ES-I3 (cell line): ENCODE data around the gene CAMKK2.
"Not testable (repeated sequence)": the region's sequence is repeated elsewhere in the genome, so short reads cannot be mapped to it uniquely, and the experiment has no call there.

Experiments used
- H3K36me3 ChIP-seq: 2 replicates; pipeline ENCODE4 v1.6.1; 2013; ENCODE audit warnings: mild to moderate bottlenecking, low read length, control low read depth, moderate library complexity; ENCODE audit not compliant: insufficient read depth
- H3K4me1 ChIP-seq: 2 replicates; pipeline ENCODE4 v1.6.1; 2013; ENCODE audit warnings: mild to moderate bottlenecking, control low read depth, low read length; ENCODE audit not compliant: insufficient read depth
- H3K9ac ChIP-seq: 2 replicates; pipeline ENCODE4 v1.6.1; 2013; ENCODE audit warnings: low read depth, mild to moderate bottlenecking, low read length, moderate library complexity
- H3K9me3 ChIP-seq: 2 replicates; pipeline ENCODE4 v1.6.1; 2013; ENCODE audit warnings: mild to moderate bottlenecking, low read length, moderate library complexity; ENCODE audit not compliant: control insufficient read depth, insufficient read depth

The CAMKK2 gene

DNA sequence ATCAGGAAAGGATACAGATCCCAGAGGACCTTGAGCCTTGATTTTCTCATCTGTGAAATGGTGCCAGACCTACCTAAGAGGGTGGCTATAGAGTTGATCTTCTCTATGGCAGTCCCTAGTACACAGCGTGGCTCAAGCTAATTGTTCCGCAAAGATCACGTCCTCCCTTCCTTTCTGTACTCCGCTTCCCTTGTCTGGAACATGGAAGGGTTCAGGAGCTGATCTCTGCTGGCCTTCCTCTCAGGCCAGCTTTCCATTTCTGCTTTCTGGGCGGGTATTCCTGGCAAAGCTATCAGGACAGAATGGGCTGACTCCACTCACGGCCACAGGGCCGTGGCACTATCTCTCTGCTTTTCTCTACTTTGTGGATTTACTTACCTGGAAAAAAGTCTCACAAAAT is 6.5 kb downstream of the CAMKK2 start:
- Histone ChIP-seq H3K4me1 (peaks cover 7% of the 10 kb centered on the region), H3K9ac (no peak overlapping the region), H3K9me3 (no peaks in the 10 kb centered on the region), H3K36me3 (no peaks in the 10 kb centered on the region)

DNA sequence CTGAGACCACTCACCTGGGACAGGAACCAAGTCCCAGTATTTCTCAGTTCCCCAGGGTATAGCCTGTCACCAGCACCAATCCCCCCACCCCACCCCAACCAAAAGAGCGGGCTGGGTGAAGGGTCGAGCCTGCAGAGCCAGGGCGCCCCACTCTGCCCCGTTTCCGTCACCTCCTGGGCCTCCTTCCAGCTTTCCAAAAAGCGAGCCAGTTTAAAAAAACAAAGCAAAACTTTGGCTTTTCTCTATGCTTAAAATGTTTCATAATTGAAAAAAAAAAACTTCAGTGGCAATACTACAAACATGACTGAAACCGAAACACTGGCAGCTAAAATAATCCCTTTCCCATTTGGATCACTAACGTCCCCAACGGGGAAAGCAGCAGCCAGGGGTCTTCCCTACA is 7.5 kb downstream of the CAMKK2 start:
- H3K36me3 ChIP-seq, result no peaks in the 10 kb centered on the region
- no peaks in the 10 kb centered on the region for H3K9me3 ChIP-seq
- H3K9ac ChIP-seq, result no peak overlapping the region
- H3K4me1 ChIP-seq, result peaks cover 7% of the 10 kb centered on the region

DNA sequence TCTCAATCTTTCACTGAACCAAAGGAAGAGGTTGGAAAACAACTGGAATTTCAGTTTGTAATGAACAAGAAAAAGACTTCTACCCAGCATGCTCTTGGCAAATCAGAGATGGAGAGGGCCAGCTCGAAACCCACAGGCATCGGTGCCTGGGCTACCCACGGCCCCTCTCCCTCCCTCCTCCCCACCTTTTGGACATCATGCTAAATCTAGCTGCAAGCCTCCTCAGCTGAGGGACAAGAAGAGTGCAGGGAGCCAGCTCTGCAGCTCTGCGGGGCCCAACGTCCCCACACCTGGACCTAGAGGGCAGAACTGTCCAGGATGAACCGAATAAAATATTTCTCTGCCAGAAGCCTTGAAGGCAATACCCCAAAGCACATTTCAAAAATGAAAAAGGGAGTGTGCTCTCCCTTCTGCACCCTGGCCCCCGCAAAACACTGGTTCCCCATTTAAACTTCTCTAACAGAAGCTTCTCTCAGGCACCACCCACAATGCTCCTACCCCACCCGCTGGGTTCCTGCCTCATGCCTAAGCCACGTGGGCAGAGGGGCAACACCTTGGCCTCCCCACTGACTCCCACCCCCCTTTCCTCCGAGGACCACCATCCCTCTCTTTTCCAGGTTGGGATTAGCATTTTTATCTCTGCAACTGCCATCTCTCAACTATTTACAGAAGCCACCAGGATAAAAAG is 8.2 kb downstream of the CAMKK2 start:
- no peaks in the 10 kb centered on the region for H3K9me3 ChIP-seq
- no peaks in the 10 kb centered on the region for H3K36me3 ChIP-seq
- peaks cover 7% of the 10 kb centered on the region for H3K4me1 ChIP-seq
- no peak overlapping the region for H3K9ac ChIP-seq

DNA sequence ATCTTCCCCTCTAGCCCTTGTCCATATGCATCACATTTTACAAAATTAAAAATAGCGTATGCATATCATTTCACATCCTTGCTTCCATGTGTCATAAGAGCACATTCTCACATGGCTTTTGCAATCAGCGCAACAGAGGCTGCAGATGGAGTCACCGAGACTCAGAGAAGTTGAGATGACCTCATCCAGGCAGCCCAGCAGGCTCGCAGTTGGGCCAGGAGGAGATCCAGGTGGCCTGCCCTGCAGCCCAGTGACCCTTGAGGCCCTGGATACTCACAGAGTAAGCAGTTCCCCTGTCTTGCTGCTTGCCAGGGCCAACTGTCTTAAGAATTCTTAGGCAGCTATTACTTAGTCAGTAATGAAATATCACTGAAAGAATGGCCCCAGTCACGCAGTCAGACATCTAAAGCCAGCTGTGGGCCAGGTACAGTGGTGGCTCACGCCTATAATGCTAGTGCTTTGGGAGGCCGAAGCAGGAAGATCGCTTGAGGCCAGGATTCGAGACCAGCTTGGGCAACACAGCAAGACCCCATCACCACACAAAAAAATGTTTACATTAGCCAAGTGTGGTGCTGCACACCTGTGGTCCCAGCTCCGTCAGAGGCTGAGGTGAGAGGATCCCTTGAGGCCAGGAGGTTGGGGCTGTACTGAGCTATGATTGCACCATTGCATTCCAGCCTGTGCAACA is 9.1 kb downstream of the CAMKK2 start:
- Histone ChIP-seq H3K36me3 (no peaks in the 10 kb centered on the region), H3K9me3 (no peaks in the 10 kb centered on the region), H3K9ac (no peak overlapping the region), H3K4me1 (peaks cover 7% of the 10 kb centered on the region)

DNA sequence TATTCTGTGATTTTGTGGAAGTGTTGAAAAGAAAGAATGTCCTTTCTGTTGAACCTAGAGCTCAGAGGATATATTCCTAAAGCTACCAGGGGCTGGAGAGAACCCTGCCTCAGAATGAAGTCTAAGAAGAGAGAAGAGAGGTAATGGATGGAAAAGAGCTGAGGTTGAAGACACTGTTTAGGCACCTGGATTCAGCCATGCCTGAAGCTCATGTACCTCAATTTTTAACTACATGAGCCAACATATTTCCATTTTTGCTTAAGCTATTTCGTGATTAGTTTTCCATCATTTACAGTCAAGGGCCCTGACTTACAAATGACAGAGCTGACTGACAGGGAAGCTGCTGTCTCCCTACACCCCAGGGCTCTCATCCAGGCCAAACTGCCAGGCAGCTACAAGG is 10.7 kb downstream of the CAMKK2 start:
- H3K36me3 ChIP-seq, result no peaks in the 10 kb centered on the region
- no peaks in the 10 kb centered on the region for H3K9me3 ChIP-seq
- H3K4me1 ChIP-seq, result peaks cover 7% of the 10 kb centered on the region
- H3K9ac ChIP-seq, result no peak overlapping the region

DNA sequence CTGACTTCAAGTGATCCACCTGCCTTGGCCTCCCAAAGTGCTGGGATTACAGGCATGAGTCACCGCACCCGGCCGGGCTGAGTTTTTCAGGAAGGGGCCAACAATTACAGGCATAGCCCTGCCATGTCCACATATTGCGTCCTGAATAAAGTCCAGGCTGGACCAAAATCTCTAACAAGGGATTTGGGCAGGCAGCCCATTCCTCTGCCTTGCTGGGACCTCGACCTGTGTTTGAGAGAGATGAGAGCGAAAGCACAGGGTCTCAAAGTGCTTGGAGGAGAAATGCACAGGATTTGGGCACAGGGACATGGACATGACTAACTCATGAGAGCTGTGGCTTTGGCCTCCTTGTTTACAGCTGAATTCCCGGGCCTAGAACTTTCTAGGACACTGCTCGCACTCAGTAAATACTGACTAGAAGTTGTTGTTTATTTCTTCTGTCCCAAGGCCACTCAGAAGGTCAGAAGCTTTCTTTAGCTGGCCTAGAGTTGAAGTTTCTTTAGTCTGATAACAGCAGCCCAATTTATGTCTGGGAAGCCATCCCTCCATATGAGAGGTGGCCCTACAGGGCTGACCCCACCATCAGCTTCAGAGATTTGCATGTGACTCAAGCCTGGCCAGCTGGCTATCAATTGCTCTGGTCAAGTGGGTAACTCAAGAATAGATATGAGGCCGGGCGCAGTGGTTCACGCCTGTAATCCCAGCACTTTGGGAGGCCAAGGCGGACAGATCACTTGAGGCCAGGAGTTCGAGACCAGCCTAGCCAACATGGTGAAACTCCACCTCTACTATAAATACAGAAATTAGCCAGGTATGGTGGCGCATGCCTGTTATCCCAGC is 11.7 kb downstream of the CAMKK2 start:
- Histone ChIP-seq H3K36me3 (no peaks in the 10 kb centered on the region), H3K9me3 (no peaks in the 10 kb centered on the region), H3K9ac (no peak overlapping the region), H3K4me1 (peaks cover 7% of the 10 kb centered on the region)

DNA sequence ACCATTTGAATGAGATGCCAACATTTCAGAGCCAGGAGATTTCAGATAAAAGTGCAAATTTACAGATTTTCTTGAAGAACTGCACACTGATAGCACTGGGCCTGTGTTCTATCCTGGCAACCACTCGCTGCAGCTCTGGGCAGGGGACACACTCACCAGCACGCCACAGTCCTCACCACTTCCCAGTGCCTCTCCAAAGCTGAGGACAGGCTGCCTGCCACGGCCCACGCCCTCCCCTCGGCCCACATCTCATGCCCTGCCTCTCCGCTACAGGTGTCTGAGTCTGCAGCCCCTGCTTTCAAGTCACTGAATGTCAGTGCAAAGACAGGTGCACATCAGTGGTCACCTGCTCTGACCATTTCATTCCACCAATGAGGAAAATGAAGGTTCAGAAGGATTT is 12.7 kb downstream of the CAMKK2 start:
- peaks cover 7% of the 10 kb centered on the region for H3K4me1 ChIP-seq
- H3K9me3 ChIP-seq, result no peaks in the 10 kb centered on the region
- H3K9ac ChIP-seq, result no peak overlapping the region
- no peaks in the 10 kb centered on the region for H3K36me3 ChIP-seq

DNA sequence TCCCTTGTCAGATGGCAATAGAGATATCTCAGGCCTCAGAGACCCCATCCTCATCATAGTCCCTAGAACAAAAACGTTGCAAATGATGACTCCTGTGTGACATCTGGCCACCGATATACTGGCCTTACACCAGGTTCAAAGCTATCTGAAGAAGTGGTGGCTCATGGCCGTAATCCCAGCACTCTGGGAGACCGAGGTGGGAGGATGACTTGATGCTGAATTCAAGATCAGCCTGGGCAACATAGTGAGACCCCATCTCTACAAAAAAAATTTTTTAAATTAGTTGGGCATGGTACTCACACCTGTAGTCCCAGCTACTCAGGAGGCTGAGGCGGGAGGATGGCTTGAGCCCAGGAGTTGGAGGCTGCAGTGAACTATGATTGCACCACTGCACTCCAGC is 13.1 kb downstream of the CAMKK2 start:
- Histone ChIP-seq H3K9ac (no peak overlapping the region), H3K36me3 (no peaks in the 10 kb centered on the region), H3K9me3 (no peaks in the 10 kb centered on the region), H3K4me1 (peaks cover 4% of the 10 kb centered on the region)

DNA sequence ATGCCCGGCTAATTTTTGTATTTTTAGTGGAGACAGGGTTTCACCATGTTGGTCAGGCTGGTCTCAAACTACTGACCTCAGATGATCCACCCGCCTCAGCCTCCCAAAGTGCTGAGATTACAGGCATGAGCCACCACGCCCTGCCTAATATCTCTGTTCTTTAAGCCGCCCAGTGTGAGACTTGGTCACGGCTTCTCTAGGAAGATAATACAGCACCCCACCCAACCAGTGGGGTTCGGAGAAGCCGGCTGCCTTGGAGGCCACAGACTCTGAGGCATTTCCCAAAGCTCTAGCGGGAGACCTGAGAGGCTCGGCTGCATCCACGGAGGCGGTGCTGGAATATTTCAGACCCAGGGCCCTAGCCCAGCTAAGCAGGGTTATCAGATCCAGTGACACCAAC is 13.6 kb downstream of the CAMKK2 start:
- H3K36me3 ChIP-seq, H3K9me3 ChIP-seq, H3K9ac ChIP-seq, H3K4me1 ChIP-seq: not testable (repeated sequence)

DNA sequence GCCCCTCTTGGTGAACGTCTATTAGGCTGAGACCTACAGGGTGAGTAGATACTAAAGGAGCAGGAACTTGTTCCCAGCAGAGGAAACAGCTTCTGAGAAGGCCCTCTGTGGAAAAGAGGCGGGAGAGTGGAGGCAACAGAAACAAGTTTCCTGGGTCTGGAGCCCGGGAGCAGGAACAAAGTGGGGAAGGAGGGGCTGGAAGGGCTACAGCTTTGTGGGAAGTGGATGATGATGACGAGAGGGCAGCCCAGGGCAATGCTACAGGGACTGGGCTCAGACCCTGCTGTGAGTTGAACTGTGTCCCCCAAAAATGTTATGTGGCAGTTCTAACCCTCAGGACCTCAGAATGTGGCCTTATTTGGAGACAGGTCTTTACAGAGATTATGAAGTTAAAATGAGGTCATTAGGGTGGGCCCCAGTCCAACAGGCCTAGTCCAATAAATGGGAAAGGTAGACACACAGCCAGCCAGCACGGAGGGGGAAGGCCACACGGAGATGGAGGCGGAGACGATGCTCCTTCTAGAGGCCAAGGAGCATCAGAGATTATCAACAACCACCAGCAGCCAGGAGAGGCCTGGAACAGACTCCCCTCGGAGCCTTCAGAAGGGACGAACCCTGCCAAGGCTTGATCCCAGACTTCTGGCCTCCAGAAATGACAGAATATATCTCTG is 14.3 kb downstream of the CAMKK2 start:
- H3K4me1 ChIP-seq, result no peaks in the 10 kb centered on the region; the same call in 1 of the 2 replicates
- no peaks in the 10 kb centered on the region for H3K36me3 ChIP-seq
- no peak overlapping the region for H3K9ac ChIP-seq
- H3K9me3 ChIP-seq, result no peaks in the 10 kb centered on the region

DNA sequence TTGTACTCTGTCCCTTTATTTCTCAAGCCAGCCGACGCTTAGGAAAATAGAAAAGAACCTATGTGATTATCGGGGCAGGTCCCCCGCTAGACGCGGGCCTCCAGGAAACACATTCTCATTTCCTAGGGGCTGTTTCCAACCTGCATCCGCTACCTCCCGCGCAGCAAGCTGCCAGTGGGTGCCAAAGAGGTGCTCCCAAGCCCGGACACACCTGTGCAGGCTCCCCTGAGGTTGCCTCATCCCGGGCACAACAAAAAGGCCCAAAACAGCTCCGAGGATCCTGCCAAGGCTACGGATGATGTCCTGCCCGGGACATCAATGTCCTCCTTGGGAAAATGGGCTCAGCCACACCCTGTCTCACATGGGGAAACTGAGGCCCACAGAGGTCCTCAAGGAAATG is 15.4 kb downstream of the CAMKK2 start:
- not testable (repeated sequence) for H3K4me1 ChIP-seq, H3K9ac ChIP-seq, H3K9me3 ChIP-seq, H3K36me3 ChIP-seq

DNA sequence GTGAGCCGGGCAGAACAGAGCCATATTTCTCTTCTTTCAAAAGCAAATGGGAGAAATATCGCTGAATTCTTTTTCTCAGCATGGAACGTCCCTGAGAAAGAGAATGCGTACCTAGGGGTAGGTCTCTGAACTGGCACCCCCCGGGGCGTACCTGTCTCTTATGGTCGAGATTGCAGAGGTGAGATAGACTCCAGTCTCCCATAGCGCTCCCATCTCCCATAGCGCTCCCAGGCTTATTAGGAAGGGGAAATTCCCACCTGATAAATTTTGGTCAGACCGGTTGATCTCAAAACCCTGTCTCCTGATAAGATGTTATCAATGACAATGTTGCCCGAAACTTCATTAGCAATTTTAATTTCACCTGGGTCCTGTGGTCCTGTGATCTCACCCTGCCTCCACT is 16.0 kb downstream of the CAMKK2 start:
- not testable (repeated sequence) for H3K36me3 ChIP-seq, H3K4me1 ChIP-seq, H3K9ac ChIP-seq, H3K9me3 ChIP-seq

DNA sequence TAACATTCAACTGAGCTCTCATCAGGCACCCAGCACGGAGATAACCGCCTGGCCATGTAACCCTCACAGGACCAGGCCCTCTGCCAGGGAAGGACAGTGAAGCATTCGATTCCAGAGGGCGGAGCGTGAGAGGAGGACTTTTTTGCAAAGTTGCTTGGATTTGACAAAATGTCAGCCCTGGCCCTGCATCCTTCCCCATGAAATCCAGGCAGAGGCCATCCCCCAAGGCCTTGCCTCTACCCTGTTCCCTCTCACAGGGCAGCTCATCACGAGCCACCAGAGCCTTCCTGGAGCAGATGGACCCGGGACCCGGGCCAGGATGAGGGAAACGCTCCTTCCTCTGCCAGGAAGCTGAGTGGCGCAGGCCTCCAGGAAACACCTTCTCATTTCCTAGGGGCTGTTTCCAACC is 17.0 kb downstream of the CAMKK2 start:
- no peaks in the 10 kb centered on the region; the same call in 1 of the 2 replicates for H3K4me1 ChIP-seq
- H3K9me3 ChIP-seq, result no peaks in the 10 kb centered on the region
- H3K9ac ChIP-seq, result no peak overlapping the region; the same call in 1 of the 2 replicates
- no peaks in the 10 kb centered on the region for H3K36me3 ChIP-seq

DNA sequence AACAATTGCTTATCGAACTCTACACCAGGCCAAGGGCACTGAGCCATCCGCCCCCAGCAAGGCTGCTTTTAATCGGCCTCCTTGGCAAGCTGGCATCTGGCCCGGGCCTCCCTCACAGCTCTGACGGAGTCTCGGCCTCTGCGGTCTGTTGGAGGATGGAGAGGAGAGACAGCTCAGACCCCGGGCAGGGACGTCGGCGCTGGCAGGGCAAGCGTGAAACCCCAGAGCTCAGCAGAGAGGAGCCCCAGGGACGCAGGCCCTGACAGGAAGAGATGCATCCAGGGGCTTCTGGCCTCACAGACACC is 17.5 kb downstream of the CAMKK2 start:
- Histone ChIP-seq H3K9me3 (no peaks in the 10 kb centered on the region), H3K36me3 (no peaks in the 10 kb centered on the region), H3K9ac (no peak overlapping the region), H3K4me1 (no peaks in the 10 kb centered on the region; the same call in 1 of the 2 replicates)
